PC-9 (cell line): Measurements from ENCODE around the gene MAST1. TPM values are rescaled to one million over a fixed set of nuclear protein-coding genes. Genes with fewer than 3 reads are reported as not detected.
A peak's percentile ranks its signal among the peaks of the same experiment; 100 is the strongest.

Experiments used
- BruUV-seq: library from RNA; stranded (reverse); fragments of 400-500 nt; replicated peaks from 2 replicates; lab custom pipeline; 2021; lab: Mats Ljungman, UMichigan
- CTCF ChIA-PET: fragments of 300-600 bp; sonication (Branson Sonifier 250); formaldehyde crosslinking; loops from one replicate; lab custom pipeline; 2022; ENCODE audit warnings: antibody characterized with exemption; lab: Charles Lee
- POLR2A ChIA-PET: fragments of 300-600 bp; sonication (Branson Sonifier 250); formaldehyde crosslinking; loops from one replicate; lab custom pipeline; 2022; ENCODE audit warnings: antibody characterized with exemption; ENCODE audit not compliant: unreplicated experiment; lab: Charles Lee
- DNase-seq, 2 experiments: peaks; one replicate each; pipeline versions ENCODE4 v3.0.0 to v3.0.0-alpha.2; 2015 to 2022; ENCODE audit warnings: mixed read lengths in 1 of 2
- H2AFZ ChIP-seq: fragments of 200-600 bp; sonication (generic); 2 replicates; pipeline ENCODE4 v1.8.1; 2017; ENCODE audit warnings: antibody characterized with exemption
- H3F3A ChIP-seq: fragments of 200-600 bp; sonication (generic); 2 replicates; pipeline ENCODE4 v1.8.1; 2017; ENCODE audit warnings: antibody characterized with exemption, mild to moderate bottlenecking, low read depth; ENCODE audit not compliant: insufficient read depth
- H3K27ac ChIP-seq: fragments of 200-600 bp; sonication (generic); 2 replicates; pipeline ENCODE4 v1.6.1; 2016; ENCODE audit warnings: mixed run types
- H3K27me3 ChIP-seq: fragments of 200-600 bp; sonication (generic); 2 replicates; pipeline ENCODE4 v1.6.1; 2016; ENCODE audit warnings: low read depth, mixed run types; ENCODE audit not compliant: insufficient read depth
- H3K36me3 ChIP-seq: fragments of 200-600 bp; sonication (generic); 2 replicates; pipeline ENCODE4 v1.6.1; 2016; ENCODE audit warnings: low read depth, mixed run types
- H3K4me1 ChIP-seq: fragments of 200-600 bp; sonication (generic); replicated peaks from 2 replicates; pipeline ENCODE4 v1.6.1; 2016; ENCODE audit warnings: mixed run types; ENCODE audit not compliant: insufficient read depth
- H3K4me2 ChIP-seq: fragments of 200-600 bp; sonication (generic); 2 replicates; pipeline ENCODE4 v1.6.1; 2017; ENCODE audit warnings: mixed run types
- H3K4me3 ChIP-seq: fragments of 200-600 bp; sonication (generic); 2 replicates; pipeline ENCODE4 v1.6.1; 2016; ENCODE audit warnings: mixed run types
- H3K79me2 ChIP-seq: fragments of 200-600 bp; sonication (generic); 2 replicates; pipeline ENCODE4 v1.6.1; 2017; ENCODE audit warnings: low read depth, mixed run types
- H3K9me2 ChIP-seq: fragments of 200-600 bp; sonication (generic); 2 replicates; pipeline ENCODE4 v1.8.1; 2017; ENCODE audit warnings: mild to moderate bottlenecking; ENCODE audit not compliant: insufficient read depth
- H3K9me3 ChIP-seq: fragments of 200-600 bp; sonication (generic); 2 replicates; pipeline ENCODE4 v1.8.1; 2016; ENCODE audit warnings: low read depth; ENCODE audit not compliant: insufficient read depth
- H4K20me1 ChIP-seq: fragments of 200-600 bp; sonication (generic); 2 replicates; pipeline ENCODE4 v1.8.1; 2017; ENCODE audit not compliant: insufficient read depth
- CTCF ChIP-seq: fragments of 200-600 bp; sonication (generic); conservative IDR thresholded peaks from 2 replicates; pipeline ENCODE4 v1.6.1; 2017; ENCODE audit warnings: mixed run types, antibody characterized with exemption, mild to moderate bottlenecking, moderate library complexity
- EZH2 ChIP-seq: fragments of 200-600 bp; sonication (generic); IDR thresholded peaks from 2 replicates; pipeline ENCODE4 v1.8.0; 2017; ENCODE audit warnings: antibody characterized with exemption, low read depth
- intact Hi-C: fragments of 100-400 bp; cut with micrococcal nuclease; formaldehyde crosslinking; loops from one replicate; pipeline ENCODE4 v1.10.0; 2022; ENCODE audit not compliant: unreplicated experiment
- total RNA-seq: library from RNA; stranded (reverse); gene quantifications from 2 replicates; pipeline ENCODE4 v1.2.3, GENCODE V29; 2021

The MAST1 gene
- total RNA-seq, 1 experiment from 2014 or later: 11.9 TPM

- H3K9me3 ChIP-seq: no peaks in the 10 kb centered on the region
- H3F3A ChIP-seq: peaks cover 26% of the 10 kb centered on the region
- H3K4me1 ChIP-seq: no peaks in the 10 kb centered on the region
- no peak overlapping the region for H3K27ac ChIP-seq
- peak overlapping the region; percentile 38; the same call in 1 of the 2 replicates for H3K4me3 ChIP-seq
- POLR2A ChIA-PET: interaction anchor here (0.6 kb wide), 1 partner anchor 86 kb away, joined by 3 read pairs; no protein-coding TSS in a partner anchor
- H3K79me2 ChIP-seq: no peaks in the 10 kb centered on the region
- peak overlapping the region; percentile 52; the same call in 1 of the 2 replicates for H2AFZ ChIP-seq
- CTCF ChIA-PET: interaction anchor here (0.6 to 1.1 kb wide), 3 partner anchors 9 to 123 kb away, joined by 4 to 14 read pairs (median 7); no protein-coding TSS in a partner anchor
- H3K36me3 ChIP-seq: no peaks in the 10 kb centered on the region
- intact Hi-C loops: no loop called here
- no peaks in the 10 kb centered on the region for H3K9me2 ChIP-seq
- H4K20me1 ChIP-seq: no peaks in the 10 kb centered on the region
- BruUV-seq: no TSS peak
- no peaks in the 10 kb centered on the region for H3K27me3 ChIP-seq
- peak overlapping the region; percentile 75 for H3K4me2 ChIP-seq
- DNase-seq: peak; percentile 70 to 93
- TF ChIP-seq CTCF (0 out of 2 replicates have a peak, but pooled peaks have one; percentile 13), EZH2 (no peak)
Observed at GRCh38 chr19:12872941-12873890, 34.9 kb downstream of the MAST1 start.

DNA sequence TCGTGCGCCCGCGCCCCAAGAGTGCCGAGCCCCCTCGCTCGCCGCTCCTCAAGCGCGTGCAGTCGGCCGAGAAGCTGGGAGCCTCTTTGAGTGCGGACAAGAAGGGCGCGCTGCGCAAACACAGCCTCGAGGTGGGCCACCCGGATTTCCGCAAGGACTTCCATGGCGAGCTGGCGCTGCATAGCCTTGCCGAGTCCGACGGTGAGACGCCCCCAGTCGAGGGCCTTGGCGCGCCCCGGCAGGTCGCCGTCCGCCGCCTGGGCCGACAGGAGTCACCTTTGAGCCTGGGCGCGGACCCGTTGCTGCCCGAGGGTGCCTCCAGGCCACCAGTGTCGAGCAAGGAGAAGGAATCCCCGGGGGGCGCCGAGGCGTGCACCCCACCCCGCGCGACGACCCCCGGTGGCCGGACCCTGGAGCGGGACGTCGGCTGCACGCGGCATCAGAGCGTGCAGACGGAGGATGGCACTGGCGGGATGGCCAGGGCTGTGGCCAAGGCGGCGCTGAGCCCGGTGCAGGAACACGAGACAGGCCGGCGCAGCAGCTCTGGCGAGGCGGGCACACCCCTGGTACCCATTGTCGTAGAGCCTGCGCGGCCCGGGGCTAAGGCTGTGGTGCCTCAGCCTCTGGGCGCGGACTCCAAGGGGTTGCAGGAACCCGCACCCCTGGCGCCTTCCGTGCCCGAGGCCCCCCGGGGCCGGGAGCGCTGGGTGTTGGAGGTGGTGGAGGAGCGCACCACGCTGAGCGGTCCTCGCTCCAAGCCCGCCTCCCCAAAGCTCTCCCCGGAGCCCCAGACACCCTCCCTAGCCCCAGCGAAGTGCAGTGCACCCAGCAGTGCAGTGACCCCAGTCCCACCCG, 35.8 kb downstream of the MAST1 start:
- H3K4me3 ChIP-seq: no peak overlapping the region
- DNase-seq: no peak
- no peaks in the 10 kb centered on the region for H3K36me3 ChIP-seq
- no peaks in the 10 kb centered on the region for H4K20me1 ChIP-seq
- H3K9me3 ChIP-seq: no peaks in the 10 kb centered on the region
- no peaks in the 10 kb centered on the region for H3K9me2 ChIP-seq
- POLR2A ChIA-PET: no interaction called here
- no peaks in the 10 kb centered on the region for H3K27me3 ChIP-seq
- CTCF ChIA-PET: no interaction called here
- no peaks in the 10 kb centered on the region for H3K79me2 ChIP-seq
- H3K4me2 ChIP-seq: peak overlapping the region; percentile 75
- H3K4me1 ChIP-seq: no peaks in the 10 kb centered on the region
- intact Hi-C loops: no loop called here
- no peak overlapping the region for H3K27ac ChIP-seq
- TF ChIP-seq CTCF: no peak
- TF ChIP-seq EZH2: no peak
- H3F3A ChIP-seq: peaks cover 26% of the 10 kb centered on the region
- BruUV-seq: no TSS peak
- H2AFZ ChIP-seq: no peak overlapping the region

GRCh38 chr19:12875086-12875485, 36.8 kb downstream of the MAST1 start:
- Histone ChIP-seq H2AFZ (no peak overlapping the region), H3K4me2 (no peak overlapping the region), H4K20me1 (no peaks in the 10 kb centered on the region), H3K4me3 (no peak overlapping the region), H3K9me3 (no peaks in the 10 kb centered on the region), H3K79me2 (0 out of 2 replicates have a peak, but pooled peaks cover under 1% of the 10 kb centered on the region), H3K36me3 (no peaks in the 10 kb centered on the region), H3K9me2 (no peaks in the 10 kb centered on the region), H3K4me1 (0 out of 2 replicates have a peak, but pooled peaks cover 2% of the 10 kb centered on the region), H3F3A (peaks cover 26% of the 10 kb centered on the region), H3K27me3 (no peaks in the 10 kb centered on the region), H3K27ac (no peak overlapping the region)
- TF ChIP-seq CTCF (no peak), EZH2 (no peak)
- CTCF ChIA-PET: no interaction called here
- no TSS peak for BruUV-seq
- no peak for DNase-seq
- intact Hi-C loops: no loop called here
- POLR2A ChIA-PET: no interaction called here
